ENCODE data around the gene GPER1.

The GPER1 gene

GRCh38 chr7:1058821-1059199 is 29.1 kb upstream of the GPER1 start:
- no peak for TF ChIP-seq REST (IDR thresholded peaks at IDR 0.05; ENCODE audit: insufficient read depth in 1 of 2, low read depth in 2 of 2, low read length in 2 of 2)
- TF ChIP-seq POLR2AphosphoS5 (IDR thresholded peaks at IDR 0.05; ENCODE audit: low read depth, low read length), result no peak
- TF ChIP-seq TAF1 (IDR thresholded peaks at IDR 0.05; ENCODE audit: borderline replicate concordance, insufficient read depth, low read length), result no peak
- TF ChIP-seq FOXP2 (optimal IDR thresholded peaks at IDR 0.05; ENCODE audit: borderline replicate concordance, extremely low read depth, extremely low read length, insufficient read depth), result no peak
- no peak for TF ChIP-seq SIN3A (IDR thresholded peaks at IDR 0.05; ENCODE audit: borderline replicate concordance, insufficient read depth, low read length)

GRCh38 chr7:1059200-1060091 is 28.5 kb upstream of the GPER1 start:
- no peak for TF ChIP-seq REST (IDR thresholded peaks at IDR 0.05; ENCODE audit: insufficient read depth in 1 of 2, low read depth in 2 of 2, low read length in 2 of 2)
- no peak for TF ChIP-seq SIN3A (IDR thresholded peaks at IDR 0.05; ENCODE audit: borderline replicate concordance, insufficient read depth, low read length)
- TF ChIP-seq POLR2AphosphoS5 (IDR thresholded peaks at IDR 0.05; ENCODE audit: low read depth, low read length), result no peak
- TF ChIP-seq FOXP2 (optimal IDR thresholded peaks at IDR 0.05; ENCODE audit: borderline replicate concordance, extremely low read depth, extremely low read length, insufficient read depth), result no peak
- TF ChIP-seq TAF1 (IDR thresholded peaks at IDR 0.05; ENCODE audit: borderline replicate concordance, insufficient read depth, low read length), result no peak

GRCh38 chr7:1060315-1061072 is 27.4 kb upstream of the GPER1 start:
- TF ChIP-seq SIN3A (IDR thresholded peaks at IDR 0.05; ENCODE audit: borderline replicate concordance, insufficient read depth, low read length) (no peak), FOXP2 (optimal IDR thresholded peaks at IDR 0.05; ENCODE audit: borderline replicate concordance, extremely low read depth, extremely low read length, insufficient read depth) (no peak), REST (IDR thresholded peaks at IDR 0.05; ENCODE audit: insufficient read depth in 1 of 2, low read depth in 2 of 2, low read length in 2 of 2) (no peak), POLR2AphosphoS5 (IDR thresholded peaks at IDR 0.05; ENCODE audit: low read depth, low read length) (no peak), TAF1 (IDR thresholded peaks at IDR 0.05; ENCODE audit: borderline replicate concordance, insufficient read depth, low read length) (no peak)

- TF ChIP-seq REST (IDR thresholded peaks at IDR 0.05; ENCODE audit: insufficient read depth in 1 of 2, low read depth in 2 of 2, low read length in 2 of 2), result no peak
- no peak for TF ChIP-seq FOXP2 (optimal IDR thresholded peaks at IDR 0.05; ENCODE audit: borderline replicate concordance, extremely low read depth, extremely low read length, insufficient read depth)
- TF ChIP-seq SIN3A (IDR thresholded peaks at IDR 0.05; ENCODE audit: borderline replicate concordance, insufficient read depth, low read length), result no peak
- TF ChIP-seq POLR2AphosphoS5 (IDR thresholded peaks at IDR 0.05; ENCODE audit: low read depth, low read length), result no peak
These were observed 26.7 kb upstream of the GPER1 start for GRCh38 chr7:1061180-1061579.

Measured in PFSK-1 (cell line).